IMR-90 (cell line): ENCODE data around the gene ARMS2.

Experiments
- BHLHE40 ChIP-seq: fragments of 150-350 bp; IDR thresholded peaks from 2 replicates; pipeline ENCODE4 v1.6.1; 2016; ENCODE audit warnings: mild to moderate bottlenecking, low read depth, low read length
- CEBPB ChIP-seq: IDR thresholded peaks from 2 replicates; pipeline ENCODE4 v1.6.1; 2012; ENCODE audit warnings: low read depth, low read length, improper control_type of control experiment
- CHD1 ChIP-seq: IDR thresholded peaks from 2 replicates; pipeline ENCODE4 v1.6.1; 2012; ENCODE audit warnings: low read depth, low read length, improper control_type of control experiment
- MAFK ChIP-seq: IDR thresholded peaks from 2 replicates; pipeline ENCODE4 v1.6.1; 2012; ENCODE audit warnings: low read depth, low read length, improper control_type of control experiment
- MAZ ChIP-seq: IDR thresholded peaks from 2 replicates; pipeline ENCODE4 v1.6.1; 2012; ENCODE audit warnings: low read depth, mild to moderate bottlenecking, low read length, improper control_type of control experiment, moderate library complexity, borderline replicate concordance
- MXI1 ChIP-seq: IDR thresholded peaks from 2 replicates; pipeline ENCODE4 v1.6.1; 2012; ENCODE audit warnings: low read depth, mild to moderate bottlenecking, low read length, moderate library complexity, borderline replicate concordance
- POLR2A ChIP-seq: IDR thresholded peaks from 2 replicates; pipeline ENCODE4 v1.6.1; 2012; ENCODE audit warnings: mild to moderate bottlenecking, low read depth, low read length
- RAD21 ChIP-seq: IDR thresholded peaks from 2 replicates; pipeline ENCODE4 v1.6.1; 2012; ENCODE audit warnings: low read length, improper control_type of control experiment
- RCOR1 ChIP-seq: IDR thresholded peaks from 2 replicates; pipeline ENCODE4 v1.6.1; 2012; ENCODE audit warnings: mild to moderate bottlenecking, low read length, improper control_type of control experiment; ENCODE audit not compliant: insufficient replicate concordance
- RFX5 ChIP-seq: IDR thresholded peaks from 2 replicates; pipeline ENCODE4 v1.8.0; 2012; ENCODE audit warnings: low read depth, mild to moderate bottlenecking, low read length, moderate library complexity
- SMC3 ChIP-seq: fragments of 150-350 bp; IDR thresholded peaks from 2 replicates; pipeline ENCODE4 v1.6.1; 2016; ENCODE audit warnings: low read depth, mild to moderate bottlenecking, antibody characterized with exemption, low read length, moderate library complexity
- TF ChIP-seq, protein P1 (sequence below): conservative IDR thresholded peaks from 2 replicates; pipeline ENCODE4 v1.5.1; 2012; ENCODE audit warnings: mild to moderate bottlenecking, low read depth, low read length, improper control_type of control experiment
- TF ChIP-seq, protein P2 (sequence below): fragments of 150-350 bp; IDR thresholded peaks from 2 replicates; pipeline ENCODE4 v1.6.1; 2017; ENCODE audit warnings: mild to moderate bottlenecking, antibody characterized with exemption, low read length, low read depth
- TF ChIP-seq, protein P3 (sequence below): fragments of 150-350 bp; IDR thresholded peaks from 2 replicates; pipeline ENCODE4 v1.6.1; 2016; ENCODE audit warnings: low read depth, mild to moderate bottlenecking, low read length, moderate library complexity, borderline replicate concordance

DNA sequence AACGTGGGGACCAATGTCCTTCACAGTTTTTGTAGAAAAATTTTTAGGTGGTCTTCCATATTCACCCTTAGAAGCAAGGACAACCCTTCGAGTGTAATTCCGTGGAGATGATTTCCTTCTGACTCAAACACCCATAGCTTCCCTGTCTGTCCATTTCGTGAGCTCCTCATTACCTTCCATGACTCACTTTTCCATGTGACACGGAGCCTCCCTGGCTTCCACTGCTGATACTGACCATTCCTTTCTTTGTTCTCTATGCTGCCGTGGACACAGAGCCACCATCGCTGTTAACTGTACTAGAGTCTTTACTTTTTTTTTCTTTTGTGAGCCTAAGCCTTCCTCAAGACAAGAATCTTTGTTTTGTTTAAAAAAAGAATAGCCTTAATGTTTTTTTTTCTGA lies 12.5 kb upstream of the ARMS2 start:
- TF ChIP-seq, protein P1, sequence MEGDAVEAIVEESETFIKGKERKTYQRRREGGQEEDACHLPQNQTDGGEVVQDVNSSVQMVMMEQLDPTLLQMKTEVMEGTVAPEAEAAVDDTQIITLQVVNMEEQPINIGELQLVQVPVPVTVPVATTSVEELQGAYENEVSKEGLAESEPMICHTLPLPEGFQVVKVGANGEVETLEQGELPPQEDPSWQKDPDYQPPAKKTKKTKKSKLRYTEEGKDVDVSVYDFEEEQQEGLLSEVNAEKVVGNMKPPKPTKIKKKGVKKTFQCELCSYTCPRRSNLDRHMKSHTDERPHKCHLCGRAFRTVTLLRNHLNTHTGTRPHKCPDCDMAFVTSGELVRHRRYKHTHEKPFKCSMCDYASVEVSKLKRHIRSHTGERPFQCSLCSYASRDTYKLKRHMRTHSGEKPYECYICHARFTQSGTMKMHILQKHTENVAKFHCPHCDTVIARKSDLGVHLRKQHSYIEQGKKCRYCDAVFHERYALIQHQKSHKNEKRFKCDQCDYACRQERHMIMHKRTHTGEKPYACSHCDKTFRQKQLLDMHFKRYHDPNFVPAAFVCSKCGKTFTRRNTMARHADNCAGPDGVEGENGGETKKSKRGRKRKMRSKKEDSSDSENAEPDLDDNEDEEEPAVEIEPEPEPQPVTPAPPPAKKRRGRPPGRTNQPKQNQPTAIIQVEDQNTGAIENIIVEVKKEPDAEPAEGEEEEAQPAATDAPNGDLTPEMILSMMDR: no peak
- TF ChIP-seq MAZ: no peak
- TF ChIP-seq, protein P2, sequence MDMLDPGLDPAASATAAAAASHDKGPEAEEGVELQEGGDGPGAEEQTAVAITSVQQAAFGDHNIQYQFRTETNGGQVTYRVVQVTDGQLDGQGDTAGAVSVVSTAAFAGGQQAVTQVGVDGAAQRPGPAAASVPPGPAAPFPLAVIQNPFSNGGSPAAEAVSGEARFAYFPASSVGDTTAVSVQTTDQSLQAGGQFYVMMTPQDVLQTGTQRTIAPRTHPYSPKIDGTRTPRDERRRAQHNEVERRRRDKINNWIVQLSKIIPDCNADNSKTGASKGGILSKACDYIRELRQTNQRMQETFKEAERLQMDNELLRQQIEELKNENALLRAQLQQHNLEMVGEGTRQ: peak; percentile 54; the same call in 1 of the 2 replicates
- no peak for TF ChIP-seq MXI1
- no peak for TF ChIP-seq CEBPB
- no peak for TF ChIP-seq POLR2A
- TF ChIP-seq RAD21: no peak
- TF ChIP-seq RCOR1: no peak
- no peak for TF ChIP-seq MAFK
- TF ChIP-seq, protein P3, sequence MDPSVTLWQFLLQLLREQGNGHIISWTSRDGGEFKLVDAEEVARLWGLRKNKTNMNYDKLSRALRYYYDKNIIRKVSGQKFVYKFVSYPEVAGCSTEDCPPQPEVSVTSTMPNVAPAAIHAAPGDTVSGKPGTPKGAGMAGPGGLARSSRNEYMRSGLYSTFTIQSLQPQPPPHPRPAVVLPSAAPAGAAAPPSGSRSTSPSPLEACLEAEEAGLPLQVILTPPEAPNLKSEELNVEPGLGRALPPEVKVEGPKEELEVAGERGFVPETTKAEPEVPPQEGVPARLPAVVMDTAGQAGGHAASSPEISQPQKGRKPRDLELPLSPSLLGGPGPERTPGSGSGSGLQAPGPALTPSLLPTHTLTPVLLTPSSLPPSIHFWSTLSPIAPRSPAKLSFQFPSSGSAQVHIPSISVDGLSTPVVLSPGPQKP: no peak
- TF ChIP-seq BHLHE40: no peak
- no peak for TF ChIP-seq RFX5
- TF ChIP-seq SMC3: no peak
- no peak for TF ChIP-seq CHD1
